Measurements from ENCODE around the gene RIMBP2. TPM values are rescaled to one million over a fixed set of nuclear protein-coding genes. Genes with fewer than 3 reads are reported as not detected.

RIMBP2 gene
- total and polyA plus RNA-seq, 9 of the 15 experiments (the other 6 are each of a cell fraction or from before 2014, with no cell fraction given): not detected

- TF ChIP-seq ZNF41 (CRISPR knock-in tag; conservative IDR thresholded peaks at IDR 0.05): no peak
- no peak for TF ChIP-seq KLF6 (CRISPR knock-in tag; IDR thresholded peaks at IDR 0.05; ENCODE audit: borderline replicate concordance)
- TF ChIP-seq ZNF449 (CRISPR knock-in tag; IDR thresholded peaks at IDR 0.05): no peak
- no peak for TF ChIP-seq SP1 (CRISPR knock-in tag; IDR thresholded peaks at IDR 0.05)
- no peak for TF ChIP-seq CC2D1A (IDR thresholded peaks at IDR 0.05)
- no peak for TF ChIP-seq NCOA2 (IDR thresholded peaks at IDR 0.05; ENCODE audit: partially characterized antibody in 2 of 2)
- no peak for TF ChIP-seq TEAD2 (tag; IDR thresholded peaks at IDR 0.05)
- no peak for TF ChIP-seq ZBTB9 (CRISPR knock-in tag; IDR thresholded peaks at IDR 0.05)
Observed at GRCh38 chr12:130458341-130458740, 257.8 kb downstream of the RIMBP2 start (continued).

- Histone ChIP-seq H3K27me3 (ENCODE audit: control insufficient read depth in 2 of 2, insufficient read depth in 2 of 2, low read length in 2 of 2) (peaks cover 24 to 95% of the 10 kb centered on the region in 2 experiments; a peak in 4 of 5 replicates), H3K9me1 (ENCODE audit: control insufficient read depth, insufficient read depth, low read length) (no peaks in the 10 kb centered on the region), H3K4me1 (replicated peaks in 1 of 2; ENCODE audit: control insufficient read depth in 2 of 2, insufficient read depth in 2 of 2, low read length in 2 of 2) (no peaks in the 10 kb centered on the region), H3K27ac (ENCODE audit: extremely low read depth, low read depth, low read length) (no peak overlapping the region), H3K9ac (ENCODE audit: insufficient read depth in 1 of 2, low read depth in 2 of 2, low read length in 2 of 2) (no peak overlapping the region), H3K36me3 (ENCODE audit: control insufficient read depth, insufficient read depth, low read length) (no peaks in the 10 kb centered on the region), H3K4me2 (ENCODE audit: insufficient read depth, low read length) (no peak overlapping the region), H4K20me1 (replicated peaks; ENCODE audit: control insufficient read depth, insufficient read depth, low read length) (peaks cover 7% of the 10 kb centered on the region; the same call in 1 of the 2 replicates), H3K79me2 (ENCODE audit: control insufficient read depth, insufficient read depth, low read length) (no peaks in the 10 kb centered on the region), H3K9me3 (replicated peaks; ENCODE audit: control insufficient read depth, insufficient read depth, low read depth, low read length) (no peaks in the 10 kb centered on the region), H2AFZ (ENCODE audit: low read depth, low read length) (no peak overlapping the region), H3K4me3 (no peak overlapping the region)
- in situ Hi-C loops (cut with MboI) (no loop called here), intact Hi-C loops (cut with micrococcal nuclease) (no loop called here)
- BruUV-seq (replicated peaks): no TSS peak
- WGBS (ENCODE audit: insufficient coverage, low coverage, missing lambda C conversion rate): 1% methylated on average over 9 of the region's 9 CpGs
- ChIA-PET CTCF (ENCODE audit: low intra/inter-chr PET ratio) (no interaction called here), POLR2A (no interaction called here)
- peak in 3 of 4 experiments; percentile 25 to 32 (median 28) for DNase-seq (ENCODE audit: extremely low read depth in 1 of 4, low spot score in 3 of 4)
- no peak for ATAC-seq
- FAIRE-seq: no peak
- TF ChIP-seq ZNF354B (CRISPR knock-in tag; IDR thresholded peaks at IDR 0.05) (no peak), ZBTB43 (CRISPR knock-in tag; IDR thresholded peaks at IDR 0.05) (no peak), HNRNPH1 (optimal IDR thresholded peaks at IDR 0.05; ENCODE audit: low read depth, low read length) (no peak), XRCC4 (IDR thresholded peaks at IDR 0.05; ENCODE audit: extremely low read depth, insufficient read depth, insufficient read length) (no peak), CBX8 (IDR thresholded peaks at IDR 0.05; ENCODE audit: borderline replicate concordance, extremely low read depth, low read depth, low read length, poor library complexity, severe bottlenecking) (no peak), ZNF551 (CRISPR knock-in tag; IDR thresholded peaks at IDR 0.05) (no peak), CBFA2T2 (conservative IDR thresholded peaks at IDR 0.05) (no peak), ZC3H4 (CRISPR knock-in tag; IDR thresholded peaks at IDR 0.05; ENCODE audit: borderline replicate concordance) (no peak), SLC30A9 (CRISPR knock-in tag; IDR thresholded peaks at IDR 0.05) (no peak), NELFE (IDR thresholded peaks at IDR 0.05; ENCODE audit: insufficient read depth, insufficient read length) (no peak), GABPB2 (CRISPR knock-in tag; conservative IDR thresholded peaks at IDR 0.05) (no peak), WHSC1 (IDR thresholded peaks at IDR 0.05; ENCODE audit: low read length) (no peak), BHLHE40 (IDR thresholded peaks at IDR 0.05; ENCODE audit: low read length) (no peak)
Observed at GRCh38 chr12:130457215-130457614, 258.9 kb downstream of the RIMBP2 start.

Measured in K562 (cell line).